ENCODE measurements around the gene HTRA3.

Gene HTRA3

GRCh38 chr4:8270418-8270771 lies 841 bp downstream of the HTRA3 start:
- no peak for DNase-seq

GRCh38 chr4:8270912-8271815 lies 1.6 kb downstream of the HTRA3 start:
- no peak for DNase-seq

DNA sequence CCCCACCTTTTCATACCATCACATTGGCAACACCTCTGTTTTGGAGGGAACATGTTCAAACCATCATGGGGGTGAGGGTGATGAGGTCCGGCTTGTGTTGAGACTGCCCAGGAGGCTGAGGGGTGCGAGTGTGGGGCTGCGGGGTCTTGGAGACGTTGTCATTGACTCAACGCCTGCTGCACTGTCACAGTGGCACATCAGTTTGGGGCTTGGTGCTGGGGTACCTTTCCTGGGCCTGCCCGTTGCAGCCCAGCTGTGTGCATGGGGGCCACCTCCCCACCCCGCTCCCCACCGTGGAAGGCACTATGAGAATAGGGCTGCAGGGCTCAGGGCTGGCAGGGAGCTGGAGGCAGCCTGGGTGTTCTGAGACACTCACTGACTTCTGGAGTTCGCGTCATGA lies 2.3 kb downstream of the HTRA3 start:
- no peak for DNase-seq

- peak; percentile 34 for DNase-seq
These were observed 3.2 kb downstream of the HTRA3 start for GRCh38 chr4:8272472-8273428.

GRCh38 chr4:8273450-8273849 lies 3.9 kb downstream of the HTRA3 start:
- DNase-seq: no peak

GRCh38 chr4:8274066-8274652 lies 4.6 kb downstream of the HTRA3 start:
- DNase-seq: no peak

GRCh38 chr4:8274765-8275547 lies 5.4 kb downstream of the HTRA3 start:
- DNase-seq: no peak

DNA sequence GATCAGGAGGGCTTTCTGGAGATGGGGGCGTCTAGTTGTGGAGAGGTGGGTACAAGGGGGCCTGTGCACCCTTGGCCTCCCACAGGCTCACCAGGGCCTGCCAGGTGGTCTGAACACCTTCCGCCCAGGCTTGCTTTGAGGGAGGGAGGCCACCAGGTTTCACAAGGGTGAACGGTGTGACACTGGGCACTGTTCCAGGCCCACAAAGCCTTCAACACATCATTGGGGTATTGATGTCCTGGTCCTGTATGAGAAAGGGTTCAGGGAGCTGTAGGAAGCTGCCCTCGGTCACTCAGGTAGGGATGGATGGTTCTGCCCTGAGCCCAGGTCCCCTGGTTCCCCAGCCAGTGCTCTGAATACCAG lies 6.0 kb downstream of the HTRA3 start:
- DNase-seq: no peak

- DNase-seq: no peak
These were observed 7.0 kb downstream of the HTRA3 start for GRCh38 chr4:8276358-8277240.

- DNase-seq: no peak
These were observed 7.9 kb downstream of the HTRA3 start for GRCh38 chr4:8277356-8278008.

GRCh38 chr4:8278009-8278395 lies 8.4 kb downstream of the HTRA3 start:
- DNase-seq: no peak

DNA sequence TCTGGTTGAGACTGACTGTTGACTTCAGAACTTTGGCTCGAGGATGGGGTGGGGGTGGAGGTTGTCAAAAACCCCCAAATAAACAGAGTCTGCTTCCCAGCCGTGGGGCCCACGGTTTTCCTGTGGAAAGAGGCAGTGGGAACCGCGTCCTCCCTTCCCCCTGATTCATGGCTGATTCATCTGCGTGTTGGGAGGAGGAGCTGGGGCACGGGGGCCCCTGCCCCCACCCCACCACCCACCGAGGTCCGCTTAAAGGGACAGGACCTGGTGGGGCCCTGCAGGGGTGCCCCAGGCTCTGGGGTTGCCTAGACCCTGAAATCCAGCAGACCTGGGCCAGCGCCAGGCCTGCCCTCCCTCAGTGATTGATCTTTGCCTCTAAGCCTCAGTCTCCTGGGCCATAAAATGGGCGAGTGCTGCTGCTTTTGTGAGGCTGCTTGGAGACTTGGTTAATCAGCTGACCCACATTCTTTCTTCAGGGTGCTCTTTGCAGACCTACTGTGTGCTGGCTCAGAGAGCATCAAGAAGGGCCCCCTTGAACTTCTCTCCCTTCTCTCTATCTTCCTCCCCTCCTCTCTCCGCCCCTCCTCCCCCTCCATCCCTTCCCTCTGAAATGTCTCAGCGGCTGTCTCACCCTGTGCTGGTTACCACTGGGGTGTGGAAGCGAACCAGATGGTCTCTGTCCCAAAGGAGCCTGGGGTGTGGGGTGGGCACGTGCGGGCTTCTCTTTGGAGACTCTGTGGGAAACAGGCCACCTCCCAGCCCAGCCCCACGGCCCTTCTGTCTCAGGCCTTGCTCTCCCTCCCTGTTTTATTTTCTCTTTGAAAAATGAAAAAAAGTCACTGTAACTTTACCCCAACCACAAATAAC lies 9.1 kb downstream of the HTRA3 start:
- peak; percentile 74 for DNase-seq

DNA sequence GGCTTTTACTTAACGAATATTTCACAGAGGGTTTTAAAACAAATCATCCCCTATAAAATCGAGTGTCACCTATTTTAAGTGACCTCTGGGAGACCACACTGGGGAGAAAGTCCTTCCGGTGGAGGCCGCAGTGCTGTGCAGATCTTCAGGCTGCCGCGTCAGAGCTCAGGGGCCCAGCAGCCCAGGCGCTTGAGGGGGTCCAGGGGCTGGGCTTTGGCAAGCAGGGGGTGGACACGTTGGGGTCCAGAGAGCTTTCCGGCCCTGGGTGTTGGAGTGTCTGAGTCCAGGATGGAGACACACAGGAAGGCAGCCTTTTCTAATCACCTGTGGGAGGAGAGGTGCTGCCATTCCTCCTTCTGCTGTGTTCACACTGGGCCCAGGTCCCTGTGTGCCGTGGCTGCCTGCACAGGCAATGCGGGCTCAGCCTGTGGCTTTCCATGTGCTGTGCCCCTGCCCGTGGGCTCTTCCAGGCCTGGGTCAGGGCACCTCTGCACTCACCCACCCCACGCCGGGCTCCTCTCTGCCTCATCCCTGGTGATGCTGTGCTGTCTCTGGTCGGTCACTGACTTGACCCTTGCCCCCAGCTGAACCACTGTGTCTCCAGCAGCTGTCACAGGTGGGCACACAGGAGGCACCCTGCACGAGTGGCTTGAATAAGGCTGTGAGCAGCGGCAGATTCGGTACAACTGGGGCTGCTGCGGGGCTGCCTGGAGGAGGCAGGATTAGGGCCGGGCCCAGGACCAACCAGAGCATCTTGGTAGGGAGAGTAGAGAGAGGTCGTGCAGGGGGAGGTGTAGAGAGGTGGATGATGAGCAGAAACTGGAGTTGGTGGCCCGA lies 10.0 kb downstream of the HTRA3 start:
- DNase-seq: no peak

DNA sequence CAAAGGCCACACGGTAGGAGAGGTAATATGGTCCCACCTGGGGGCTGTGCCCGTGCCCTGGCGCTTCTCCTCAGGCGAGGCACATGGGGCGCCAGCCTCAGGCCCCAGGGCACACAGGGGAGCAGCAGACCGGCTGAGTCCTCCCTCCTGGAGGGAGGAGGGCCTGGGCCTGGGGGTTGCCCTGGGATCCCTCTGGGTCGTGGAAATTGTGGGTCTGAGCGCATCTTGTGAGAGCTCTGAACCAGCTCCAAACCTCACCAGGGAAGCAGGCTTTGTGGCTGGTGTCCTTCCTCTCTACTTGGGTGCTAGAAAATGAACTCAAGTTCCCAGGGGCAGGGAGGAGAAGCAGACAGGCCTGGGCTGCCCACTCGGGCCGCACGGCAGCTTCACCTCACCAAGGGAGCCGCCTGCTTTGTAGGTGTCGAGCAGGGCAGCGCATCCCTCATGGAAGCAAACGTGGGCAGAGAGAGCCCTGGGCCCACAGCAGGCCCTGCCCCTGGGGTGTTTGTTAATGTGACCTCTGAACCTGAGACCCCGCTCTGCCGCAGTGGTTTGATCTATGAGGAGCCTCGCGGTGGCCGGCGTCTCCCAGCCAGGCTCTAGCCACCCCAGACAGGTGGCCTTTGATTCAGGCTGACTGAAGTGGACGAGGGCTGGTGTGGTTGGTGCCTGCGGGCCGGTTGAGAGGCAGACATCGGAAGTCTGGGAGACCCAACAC lies 10.8 kb downstream of the HTRA3 start:
- no peak for DNase-seq

- DNase-seq: no peak
These were observed 11.4 kb downstream of the HTRA3 start for GRCh38 chr4:8280876-8281440.

DNA sequence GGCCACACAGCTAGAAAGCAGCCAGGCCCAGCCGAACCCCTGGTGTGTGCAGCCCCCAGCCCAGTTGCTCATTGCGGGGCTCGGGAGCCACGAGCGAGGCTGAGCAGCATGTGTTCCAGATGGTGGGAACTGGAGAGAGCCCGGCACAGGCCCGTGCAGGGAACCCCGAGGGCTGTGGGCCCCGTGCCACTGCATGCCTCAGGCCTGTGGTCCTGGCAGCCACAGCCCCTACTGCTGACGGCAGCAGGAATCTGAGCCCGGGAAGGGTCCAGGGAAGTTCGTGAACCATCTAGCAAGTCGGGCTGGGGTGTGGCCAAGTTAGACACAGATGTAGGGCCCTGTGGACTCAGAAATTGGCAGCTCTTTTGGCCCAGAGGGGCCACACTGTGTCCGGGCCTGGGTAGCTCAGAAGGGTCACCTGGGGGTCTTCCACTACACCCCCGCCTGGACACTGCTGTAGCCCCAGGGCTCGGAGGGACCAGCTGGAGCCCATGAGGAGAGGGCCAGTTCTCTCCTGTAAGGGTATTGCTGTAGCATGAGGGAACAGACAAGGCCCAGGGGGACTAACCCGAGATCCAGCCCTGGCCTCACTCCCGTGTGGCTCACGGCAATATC lies 12.1 kb downstream of the HTRA3 start:
- no peak for DNase-seq

DNA sequence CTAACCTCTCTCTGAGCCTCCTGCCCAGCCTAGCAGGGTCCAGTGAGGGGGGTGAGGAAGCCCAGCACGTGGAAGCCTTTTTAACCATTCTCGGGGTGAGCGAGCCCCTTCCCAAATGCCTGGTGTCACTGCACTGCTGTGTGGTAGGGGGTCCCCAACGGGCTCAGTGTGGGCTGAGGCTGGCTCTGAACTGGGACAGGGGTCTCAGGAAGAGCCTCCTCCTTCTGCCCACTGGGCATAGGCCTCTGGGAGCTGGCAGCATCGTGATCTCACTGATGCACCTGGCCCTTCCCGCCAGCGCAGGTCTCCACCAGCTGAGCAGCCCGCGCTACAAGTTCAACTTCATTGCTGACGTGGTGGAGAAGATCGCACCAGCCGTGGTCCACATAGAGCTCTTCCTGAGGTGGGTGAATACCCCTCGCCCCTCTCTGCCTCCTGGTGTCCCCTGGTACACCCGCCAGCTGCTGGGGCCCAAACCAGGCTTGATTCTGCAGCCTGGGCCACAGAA lies 12.6 kb downstream of the HTRA3 start:
- DNase-seq: no peak

Data from suppressor macrophage treated with lipopolysaccharide for 4 hours (primary cell).